Tibial nerve (tissue), 3 donors: ENCODE measurements around the gene KCNK10.

Experiments
- POLR2A ChIP-seq, 2 donors: fragments of 450-650 bp; IDR thresholded peaks; one replicate each; pipeline ENCODE4 v1.6.1; 2017; ENCODE audit warnings: antibody characterized with exemption in 2 of 2, mild to moderate bottlenecking in 2 of 2, moderate library complexity in 2 of 2
- TF ChIP-seq, protein P1 (sequence below), 5 experiments: fragments of 200-600 bp in 3 of 5; fragments of 450-650 bp in 2 of 5; sonication (generic) in 3 of 5; IDR thresholded peaks; one replicate each; pipeline ENCODE4 v1.5.1; 2016 to 2019; ENCODE audit warnings: antibody characterized with exemption in 5 of 5, mild to moderate bottlenecking in 3 of 5, moderate library complexity in 2 of 5

DNA sequence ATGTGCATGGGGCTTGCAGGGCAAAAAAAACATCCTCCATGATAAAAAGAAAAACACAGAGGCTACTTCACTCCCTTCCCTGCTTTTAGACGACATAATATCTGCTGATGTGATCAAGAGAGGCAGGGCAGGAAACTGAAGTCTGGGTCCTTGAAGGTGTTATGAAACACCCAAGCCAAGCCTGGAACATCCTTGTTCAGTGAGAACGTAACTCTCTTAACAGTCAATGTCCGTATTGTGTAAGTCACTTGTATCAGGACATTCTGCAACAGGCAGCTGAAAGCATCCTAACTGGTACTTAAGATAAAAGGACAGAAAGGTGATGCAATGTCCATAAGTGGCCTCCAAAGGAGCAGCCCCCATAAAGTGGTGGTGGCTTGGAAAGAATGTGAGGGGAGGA, 20.0 kb downstream of the KCNK10 start:
- TF ChIP-seq, protein P1, sequence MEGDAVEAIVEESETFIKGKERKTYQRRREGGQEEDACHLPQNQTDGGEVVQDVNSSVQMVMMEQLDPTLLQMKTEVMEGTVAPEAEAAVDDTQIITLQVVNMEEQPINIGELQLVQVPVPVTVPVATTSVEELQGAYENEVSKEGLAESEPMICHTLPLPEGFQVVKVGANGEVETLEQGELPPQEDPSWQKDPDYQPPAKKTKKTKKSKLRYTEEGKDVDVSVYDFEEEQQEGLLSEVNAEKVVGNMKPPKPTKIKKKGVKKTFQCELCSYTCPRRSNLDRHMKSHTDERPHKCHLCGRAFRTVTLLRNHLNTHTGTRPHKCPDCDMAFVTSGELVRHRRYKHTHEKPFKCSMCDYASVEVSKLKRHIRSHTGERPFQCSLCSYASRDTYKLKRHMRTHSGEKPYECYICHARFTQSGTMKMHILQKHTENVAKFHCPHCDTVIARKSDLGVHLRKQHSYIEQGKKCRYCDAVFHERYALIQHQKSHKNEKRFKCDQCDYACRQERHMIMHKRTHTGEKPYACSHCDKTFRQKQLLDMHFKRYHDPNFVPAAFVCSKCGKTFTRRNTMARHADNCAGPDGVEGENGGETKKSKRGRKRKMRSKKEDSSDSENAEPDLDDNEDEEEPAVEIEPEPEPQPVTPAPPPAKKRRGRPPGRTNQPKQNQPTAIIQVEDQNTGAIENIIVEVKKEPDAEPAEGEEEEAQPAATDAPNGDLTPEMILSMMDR (IDR thresholded peaks at IDR 0.05), result no peak
- TF ChIP-seq POLR2A (IDR thresholded peaks at IDR 0.05), result no peak
